22Rv1 (cell line): ENCODE results near the gene KPNB1.

Experiments
- H3K27ac ChIP-seq: fragments of 450-650 bp; 2 replicates; pipeline ENCODE4 v1.5.1; 2017
- ZFX ChIP-seq: fragments of 450-650 bp; IDR thresholded peaks from 2 replicates; pipeline ENCODE4 v1.6.1; 2017; ENCODE audit warnings: antibody characterized with exemption, borderline replicate concordance
- TF ChIP-seq, protein P1 (sequence below): fragments of 450-650 bp; IDR thresholded peaks from 2 replicates; pipeline ENCODE4 v1.5.1; 2017; ENCODE audit warnings: mild to moderate bottlenecking

The KPNB1 gene

DNA sequence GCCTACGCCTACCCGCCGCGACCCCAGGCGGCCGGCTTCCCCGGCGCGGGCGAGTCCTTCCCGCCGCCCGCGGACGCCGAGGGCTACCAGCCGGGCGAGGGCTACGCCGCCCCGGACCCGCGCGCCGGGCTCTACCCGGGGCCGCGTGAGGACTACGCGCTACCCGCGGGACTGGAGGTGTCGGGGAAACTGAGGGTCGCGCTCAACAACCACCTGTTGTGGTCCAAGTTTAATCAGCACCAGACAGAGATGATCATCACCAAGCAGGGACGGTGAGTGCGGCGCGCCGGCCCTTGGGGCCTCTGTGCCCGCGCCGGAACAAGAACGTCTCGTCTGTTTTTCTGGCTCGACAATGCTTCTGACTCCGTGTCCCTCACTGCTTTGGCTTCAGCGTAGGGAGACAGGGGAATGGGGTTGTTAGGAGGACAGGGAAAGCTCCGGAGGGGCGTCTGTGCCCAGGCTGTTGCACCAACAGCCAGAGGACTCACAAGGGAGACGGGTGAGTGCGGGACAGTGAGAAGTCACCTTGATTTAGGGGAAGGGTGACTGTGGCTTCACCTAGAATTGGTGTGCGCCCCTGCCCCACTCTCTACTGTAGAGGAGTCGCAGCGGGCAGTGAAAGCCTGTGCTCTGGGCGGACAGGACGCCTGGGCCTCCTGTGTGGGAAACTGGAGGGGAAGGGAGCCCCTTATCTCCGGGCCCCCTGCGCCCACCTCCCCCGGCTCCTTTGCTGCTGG lies 84.1 kb downstream of the KPNB1 start:
- no peak for TF ChIP-seq ZFX
- TF ChIP-seq, protein P1, sequence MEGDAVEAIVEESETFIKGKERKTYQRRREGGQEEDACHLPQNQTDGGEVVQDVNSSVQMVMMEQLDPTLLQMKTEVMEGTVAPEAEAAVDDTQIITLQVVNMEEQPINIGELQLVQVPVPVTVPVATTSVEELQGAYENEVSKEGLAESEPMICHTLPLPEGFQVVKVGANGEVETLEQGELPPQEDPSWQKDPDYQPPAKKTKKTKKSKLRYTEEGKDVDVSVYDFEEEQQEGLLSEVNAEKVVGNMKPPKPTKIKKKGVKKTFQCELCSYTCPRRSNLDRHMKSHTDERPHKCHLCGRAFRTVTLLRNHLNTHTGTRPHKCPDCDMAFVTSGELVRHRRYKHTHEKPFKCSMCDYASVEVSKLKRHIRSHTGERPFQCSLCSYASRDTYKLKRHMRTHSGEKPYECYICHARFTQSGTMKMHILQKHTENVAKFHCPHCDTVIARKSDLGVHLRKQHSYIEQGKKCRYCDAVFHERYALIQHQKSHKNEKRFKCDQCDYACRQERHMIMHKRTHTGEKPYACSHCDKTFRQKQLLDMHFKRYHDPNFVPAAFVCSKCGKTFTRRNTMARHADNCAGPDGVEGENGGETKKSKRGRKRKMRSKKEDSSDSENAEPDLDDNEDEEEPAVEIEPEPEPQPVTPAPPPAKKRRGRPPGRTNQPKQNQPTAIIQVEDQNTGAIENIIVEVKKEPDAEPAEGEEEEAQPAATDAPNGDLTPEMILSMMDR = no peak
- H3K27ac ChIP-seq = no peak overlapping the region

DNA sequence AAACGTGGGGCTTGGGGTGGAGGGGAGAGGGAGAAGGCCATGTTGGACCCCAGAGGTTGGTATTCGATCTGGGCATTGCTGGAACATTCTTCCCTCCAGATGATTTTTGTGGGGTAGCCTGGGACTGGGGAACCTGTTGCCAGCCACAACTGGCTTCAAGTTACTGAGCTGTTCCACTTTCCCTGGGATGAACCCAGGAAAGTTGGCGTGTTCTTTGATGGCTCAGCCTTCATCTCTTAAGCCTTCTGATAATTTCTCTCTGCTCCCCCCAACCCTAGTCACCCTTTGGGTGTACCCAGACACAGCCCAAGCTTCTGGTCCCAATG lies 85.4 kb downstream of the KPNB1 start:
- TF ChIP-seq, protein P1 = no peak
- TF ChIP-seq ZFX = no peak
- no peak overlapping the region for H3K27ac ChIP-seq
